HFFc6 (cell line): Measurements from ENCODE around the gene EHBP1. TPM values are rescaled to one million over a fixed set of nuclear protein-coding genes. Genes with fewer than 3 reads are reported as not detected.

Experiments
- DNase-seq: peaks from one replicate; pipeline ENCODE4 v3.0.0-alpha.2; 2018
- H3K27ac Mint-ChIP-seq: 2 replicates; pipeline ENCODE4 v1.8.0; 2020; ENCODE audit warnings: mild to moderate bottlenecking, mixed read lengths
- H3K27me3 Mint-ChIP-seq: 2 replicates; pipeline ENCODE4 v1.8.0; 2021; ENCODE audit warnings: mild to moderate bottlenecking, moderate library complexity, mixed read lengths; ENCODE audit not compliant: insufficient read depth
- H3K36me3 Mint-ChIP-seq: 2 replicates; pipeline ENCODE4 v1.8.0; 2021; ENCODE audit warnings: low read depth, mixed read lengths
- H3K4me1 Mint-ChIP-seq: 2 replicates; pipeline ENCODE4 v1.8.0; 2020; ENCODE audit warnings: low read depth, mixed read lengths
- H3K4me3 Mint-ChIP-seq: 2 replicates; pipeline ENCODE4 v1.8.0; 2020; ENCODE audit warnings: mild to moderate bottlenecking, moderate library complexity, mixed read lengths
- H3K9me3 Mint-ChIP-seq: 2 replicates; pipeline ENCODE4 v1.8.0; 2020; ENCODE audit warnings: mild to moderate bottlenecking, mixed read lengths
- total RNA-seq, 6 experiments: library from RNA; stranded (reverse); fragmentation: NEBNext Ultra II Directional; extraction: Animal tissue kit (Norgen Biotek cat#: 25700); gene quantifications; 2 replicates in 1 of 6; 3 replicates in 5 of 6; pipeline ENCODE4 v1.2.3, GENCODE V29; 2021
- TF ChIP-seq, protein P1 (sequence below): fragments of 200-600 bp; sonication (generic); IDR thresholded peaks from 2 replicates; pipeline ENCODE4 v1.5.0; 2021; ENCODE audit warnings: antibody characterized with exemption, mild to moderate bottlenecking

EHBP1 gene
- total RNA-seq, 6 experiments from 2014 or later = 72.7 to 87.3 (median 80.6) TPM

DNA sequence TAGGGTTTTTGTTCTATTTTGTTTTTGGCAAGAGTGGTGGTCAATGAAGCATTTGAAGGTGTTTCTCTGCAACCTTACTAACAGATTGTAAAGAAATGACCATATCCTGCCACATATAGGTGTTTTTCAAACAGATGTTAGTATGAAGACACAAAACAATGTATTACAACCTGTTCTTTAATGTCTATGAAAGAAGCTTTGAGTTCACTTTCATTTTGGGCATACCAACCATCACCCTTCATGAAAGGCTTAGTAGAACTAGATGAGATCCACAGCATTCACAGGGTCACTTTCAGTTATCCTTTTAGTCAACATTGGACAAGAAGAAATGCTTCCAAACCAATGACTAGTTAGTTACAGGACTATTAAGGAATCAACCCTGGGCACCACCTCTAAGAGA, 95.1 kb downstream of the EHBP1 start:
- peaks cover 3% of the 10 kb centered on the region; the same call in 1 of the 2 replicates for H3K27me3 Mint-ChIP-seq
- no peak overlapping the region for H3K4me3 Mint-ChIP-seq
- DNase-seq = no peak
- TF ChIP-seq, protein P1, sequence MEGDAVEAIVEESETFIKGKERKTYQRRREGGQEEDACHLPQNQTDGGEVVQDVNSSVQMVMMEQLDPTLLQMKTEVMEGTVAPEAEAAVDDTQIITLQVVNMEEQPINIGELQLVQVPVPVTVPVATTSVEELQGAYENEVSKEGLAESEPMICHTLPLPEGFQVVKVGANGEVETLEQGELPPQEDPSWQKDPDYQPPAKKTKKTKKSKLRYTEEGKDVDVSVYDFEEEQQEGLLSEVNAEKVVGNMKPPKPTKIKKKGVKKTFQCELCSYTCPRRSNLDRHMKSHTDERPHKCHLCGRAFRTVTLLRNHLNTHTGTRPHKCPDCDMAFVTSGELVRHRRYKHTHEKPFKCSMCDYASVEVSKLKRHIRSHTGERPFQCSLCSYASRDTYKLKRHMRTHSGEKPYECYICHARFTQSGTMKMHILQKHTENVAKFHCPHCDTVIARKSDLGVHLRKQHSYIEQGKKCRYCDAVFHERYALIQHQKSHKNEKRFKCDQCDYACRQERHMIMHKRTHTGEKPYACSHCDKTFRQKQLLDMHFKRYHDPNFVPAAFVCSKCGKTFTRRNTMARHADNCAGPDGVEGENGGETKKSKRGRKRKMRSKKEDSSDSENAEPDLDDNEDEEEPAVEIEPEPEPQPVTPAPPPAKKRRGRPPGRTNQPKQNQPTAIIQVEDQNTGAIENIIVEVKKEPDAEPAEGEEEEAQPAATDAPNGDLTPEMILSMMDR = no peak
- no peak overlapping the region for H3K27ac Mint-ChIP-seq
- H3K36me3 Mint-ChIP-seq = peaks cover 13% of the 10 kb centered on the region
- H3K4me1 Mint-ChIP-seq = peaks cover 30% of the 10 kb centered on the region
- no peaks in the 10 kb centered on the region for H3K9me3 Mint-ChIP-seq

- H3K9me3 Mint-ChIP-seq = peaks cover under 1% of the 10 kb centered on the region; the same call in 1 of the 2 replicates
- H3K36me3 Mint-ChIP-seq = peaks cover 18% of the 10 kb centered on the region
- H3K27ac Mint-ChIP-seq = no peak overlapping the region
- peaks cover 3% of the 10 kb centered on the region; the same call in 1 of the 2 replicates for H3K27me3 Mint-ChIP-seq
- TF ChIP-seq, protein P1 = no peak
- no peak for DNase-seq
- H3K4me1 Mint-ChIP-seq = peaks cover 30% of the 10 kb centered on the region
- no peak overlapping the region for H3K4me3 Mint-ChIP-seq
Measured at GRCh38 chr2:62801110-62801509, 95.6 kb downstream of the EHBP1 start.

DNA sequence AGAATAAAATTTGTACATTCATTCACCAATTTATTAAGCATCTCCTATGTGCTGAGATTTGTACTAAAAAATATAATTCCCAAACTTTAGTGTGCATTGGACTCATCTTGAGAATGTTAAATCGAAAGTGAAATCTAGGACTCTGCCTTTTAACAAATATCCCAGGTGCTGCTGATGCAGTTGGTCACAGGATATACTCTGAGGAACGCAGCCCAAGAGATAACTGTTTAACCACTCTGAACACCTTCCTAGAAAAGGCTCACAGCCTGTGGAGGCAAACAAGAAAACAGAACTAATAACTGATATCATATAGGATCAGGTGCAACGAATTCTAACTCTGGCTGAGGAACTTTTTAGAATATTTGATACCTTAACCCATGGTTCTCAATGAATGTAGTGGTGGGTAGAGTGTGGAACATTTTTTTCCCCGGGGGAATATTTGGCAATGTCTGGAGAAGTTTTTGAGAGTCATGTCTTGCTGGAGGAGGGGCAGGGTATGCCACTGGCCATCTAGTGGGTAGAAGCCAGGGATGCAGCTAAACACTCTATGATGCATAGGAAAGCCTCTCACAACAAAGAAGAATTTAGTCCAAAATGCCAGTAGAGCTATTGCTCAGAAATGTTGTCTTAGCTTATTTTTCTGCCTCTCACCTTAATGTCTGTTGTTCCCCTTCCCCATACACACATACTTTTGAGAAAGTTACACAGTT, 96.5 kb downstream of the EHBP1 start:
- Mint-ChIP-seq H3K4me3 (no peak overlapping the region), H3K27me3 (peaks cover 4% of the 10 kb centered on the region; the same call in 1 of the 2 replicates), H3K4me1 (peaks cover 33% of the 10 kb centered on the region), H3K36me3 (peaks cover 27% of the 10 kb centered on the region), H3K27ac (peak overlapping the region; percentile 29; the same call in 1 of the 2 replicates), H3K9me3 (peaks cover 8% of the 10 kb centered on the region)
- DNase-seq = no peak
- TF ChIP-seq, protein P1 = peak; percentile 53

GRCh38 chr2:62803961-62804360, 98.4 kb downstream of the EHBP1 start:
- peaks cover 43% of the 10 kb centered on the region for H3K4me1 Mint-ChIP-seq
- H3K9me3 Mint-ChIP-seq = peaks cover 8% of the 10 kb centered on the region
- DNase-seq = no peak
- no peak overlapping the region for H3K27ac Mint-ChIP-seq
- H3K4me3 Mint-ChIP-seq = no peak overlapping the region
- peaks cover 4% of the 10 kb centered on the region; the same call in 1 of the 2 replicates for H3K27me3 Mint-ChIP-seq
- TF ChIP-seq, protein P1 = no peak
- peaks cover 39% of the 10 kb centered on the region for H3K36me3 Mint-ChIP-seq

DNA sequence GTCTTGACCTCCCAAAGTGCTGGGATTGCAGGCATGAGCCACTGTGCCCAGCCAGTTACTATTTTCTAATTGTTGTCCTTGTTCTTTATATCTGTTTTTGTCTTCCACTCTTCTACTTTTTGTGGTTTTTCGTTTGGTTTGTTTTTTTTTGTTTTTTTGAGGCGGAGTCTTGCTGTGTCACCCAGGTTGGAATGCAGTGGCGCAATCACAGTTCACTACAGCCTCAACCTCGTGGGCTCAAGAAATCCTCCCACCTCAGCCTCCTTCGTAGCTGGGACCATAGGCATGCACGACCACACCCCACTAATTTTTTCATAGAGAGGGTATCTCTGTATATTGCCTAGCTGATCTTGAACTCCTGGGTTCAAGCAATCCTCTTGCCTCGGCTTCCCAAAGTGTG, 100.7 kb downstream of the EHBP1 start:
- Mint-ChIP-seq H3K9me3 (peaks cover 8% of the 10 kb centered on the region), H3K36me3 (peaks cover 39% of the 10 kb centered on the region), H3K4me1 (peaks cover 54% of the 10 kb centered on the region), H3K27me3 (peaks cover 3% of the 10 kb centered on the region; the same call in 1 of the 2 replicates), H3K27ac (no peak overlapping the region; the same call in 1 of the 2 replicates), H3K4me3 (no peak overlapping the region)
- no peak for DNase-seq
- TF ChIP-seq, protein P1 = no peak
